ENCODE measurements around the gene FGF12. TPM values are rescaled to one million over a fixed set of nuclear protein-coding genes. Genes with fewer than 3 reads are reported as not detected.

The FGF12 gene
- total and polyA plus RNA-seq, 4 experiments from 2014 or later = not detected

Other genes starting within 250 kb of the FGF12 start
- gene MB21D2, start 190.3 kb upstream of the FGF12 start, total RNA-seq = 1 to 10 TPM; 3.4 to 3.5 TPM
- gene MB21D2, start 190.3 kb upstream of the FGF12 start, polyA plus RNA-seq = 10 to 100 TPM in 1 of 2 donors, 1 to 10 TPM in 1; 8.6 to 17.1 TPM